Keratinocyte (primary cell): ENCODE data around the gene ZSWIM3.

ENCODE experiments used
- EZH2 ChIP-seq: IDR thresholded peaks from one replicate; pipeline ENCODE4 v1.6.1; 2012; ENCODE audit warnings: inconsistent platforms, mild to moderate bottlenecking, low read length, moderate library complexity
- TF ChIP-seq, protein P1 (sequence below), 3 experiments: IDR thresholded peaks in 1 of 3; conservative IDR thresholded peaks in 1 of 3; optimal IDR thresholded peaks in 1 of 3; 2 replicates in 2 of 3; 3 replicates in 1 of 3; pipeline versions ENCODE3 to v1.5.1; 2011; ENCODE audit warnings: low read length in 3 of 3, mild to moderate bottlenecking in 3 of 3, moderate library complexity in 2 of 3, control low read depth in 1 of 3, inconsistent platforms in 1 of 3; ENCODE audit not compliant: insufficient read depth in 2 of 3; ENCODE audit errors: extremely low read depth in 1 of 3

- no peak for TF ChIP-seq EZH2
- TF ChIP-seq, protein P1, sequence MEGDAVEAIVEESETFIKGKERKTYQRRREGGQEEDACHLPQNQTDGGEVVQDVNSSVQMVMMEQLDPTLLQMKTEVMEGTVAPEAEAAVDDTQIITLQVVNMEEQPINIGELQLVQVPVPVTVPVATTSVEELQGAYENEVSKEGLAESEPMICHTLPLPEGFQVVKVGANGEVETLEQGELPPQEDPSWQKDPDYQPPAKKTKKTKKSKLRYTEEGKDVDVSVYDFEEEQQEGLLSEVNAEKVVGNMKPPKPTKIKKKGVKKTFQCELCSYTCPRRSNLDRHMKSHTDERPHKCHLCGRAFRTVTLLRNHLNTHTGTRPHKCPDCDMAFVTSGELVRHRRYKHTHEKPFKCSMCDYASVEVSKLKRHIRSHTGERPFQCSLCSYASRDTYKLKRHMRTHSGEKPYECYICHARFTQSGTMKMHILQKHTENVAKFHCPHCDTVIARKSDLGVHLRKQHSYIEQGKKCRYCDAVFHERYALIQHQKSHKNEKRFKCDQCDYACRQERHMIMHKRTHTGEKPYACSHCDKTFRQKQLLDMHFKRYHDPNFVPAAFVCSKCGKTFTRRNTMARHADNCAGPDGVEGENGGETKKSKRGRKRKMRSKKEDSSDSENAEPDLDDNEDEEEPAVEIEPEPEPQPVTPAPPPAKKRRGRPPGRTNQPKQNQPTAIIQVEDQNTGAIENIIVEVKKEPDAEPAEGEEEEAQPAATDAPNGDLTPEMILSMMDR (optimal IDR thresholded peaks at IDR 0.05 in 1 of 3, IDR thresholded peaks at IDR 0.05 in 1 of 3, conservative IDR thresholded peaks at IDR 0.05 in 1 of 3; ENCODE audit: extremely low read depth in 1 of 3, insufficient read depth in 2 of 3, low read length in 3 of 3) = no peak
These were observed 40.9 kb downstream of the ZSWIM3 start for GRCh38 chr20:45898285-45898684.
